CD8-positive, alpha-beta memory T cell (primary cell): ENCODE results near the gene DGLUCY. TPM values are rescaled to one million over a fixed set of nuclear protein-coding genes. Genes with fewer than 3 reads are reported as not detected.
"Not testable (repeated sequence)": the region's sequence is repeated elsewhere in the genome, so short reads cannot be mapped to it uniquely, and the experiment has no call there.

Experiments used
- CTCF ChIA-PET: fragments of 350-600 bp; sonication (Branson Sonifier 250); formaldehyde crosslinking; loops from one replicate; lab custom pipeline; 2021; ENCODE audit warnings: antibody characterized with exemption; lab: Charles Lee
- POLR2A ChIA-PET: fragments of 350-600 bp; sonication (Branson Sonifier 250); formaldehyde crosslinking; loops from one replicate; lab custom pipeline; 2021; ENCODE audit warnings: antibody characterized with exemption; lab: Charles Lee
- DNase-seq, 5 donors: peaks; one replicate each; pipeline versions ENCODE4 v3.0.0 to v3.0.0-alpha.2; 2020 to 2022; ENCODE audit warnings: mixed read lengths in 1 of 5
- H3K27ac ChIP-seq: one replicate; pipeline ENCODE4 v1.7.0; 2013; ENCODE audit warnings: low read depth, mild to moderate bottlenecking, low read length, moderate library complexity
- H3K27me3 ChIP-seq: 2 replicates; pipeline ENCODE4 v1.7.0; 2013; ENCODE audit warnings: low read length, mild to moderate bottlenecking; ENCODE audit not compliant: insufficient read depth, poor library complexity, severe bottlenecking
- H3K36me3 ChIP-seq: 2 replicates; pipeline ENCODE4 v1.7.0; 2013; ENCODE audit warnings: mild to moderate bottlenecking, low read length, moderate library complexity; ENCODE audit not compliant: insufficient read depth
- H3K4me1 ChIP-seq: 2 replicates; pipeline ENCODE4 v1.7.0; 2013; ENCODE audit warnings: mild to moderate bottlenecking, low read length, moderate library complexity; ENCODE audit not compliant: insufficient read depth
- H3K4me3 ChIP-seq: 2 replicates; pipeline ENCODE4 v1.7.0; 2013; ENCODE audit warnings: mild to moderate bottlenecking, low read length
- H3K9me3 ChIP-seq: 2 replicates; pipeline ENCODE4 v1.7.0; 2013; ENCODE audit warnings: mild to moderate bottlenecking, low read length
- H3K27ac Mint-ChIP-seq, 8 donors: one replicate each; pipeline ENCODE4 v1.8.0; 2020 to 2021; ENCODE audit warnings: mixed read lengths in 8 of 8, mild to moderate bottlenecking in 6 of 8, inconsistent platforms in 3 of 8, moderate library complexity in 3 of 8
- H3K27me3 Mint-ChIP-seq, 2 donors: one replicate each; pipeline ENCODE4 v1.8.0; 2020 to 2021; ENCODE audit warnings: mixed read lengths in 2 of 2, mild to moderate bottlenecking in 1 of 2, moderate library complexity in 1 of 2
- H3K36me3 Mint-ChIP-seq, 3 donors: one replicate each; pipeline ENCODE4 v1.8.0; 2020 to 2021; ENCODE audit warnings: mixed read lengths in 3 of 3, inconsistent platforms in 1 of 3, mild to moderate bottlenecking in 1 of 3
- H3K4me1 Mint-ChIP-seq, 3 donors: one replicate each; pipeline ENCODE4 v1.8.0; 2020 to 2021; ENCODE audit warnings: mixed read lengths in 3 of 3, inconsistent platforms in 1 of 3, mild to moderate bottlenecking in 1 of 3
- H3K4me3 Mint-ChIP-seq, 7 donors: one replicate each; pipeline ENCODE4 v1.8.0; 2020 to 2021; ENCODE audit warnings: mixed read lengths in 7 of 7, mild to moderate bottlenecking in 6 of 7, moderate library complexity in 4 of 7, inconsistent platforms in 2 of 7
- H3K9me3 Mint-ChIP-seq, 5 donors: one replicate each; pipeline ENCODE4 v1.8.0; 2020 to 2022; ENCODE audit warnings: mixed read lengths in 5 of 5, mild to moderate bottlenecking in 3 of 5, moderate library complexity in 2 of 5, inconsistent platforms in 1 of 5
- polyA plus RNA-seq: library from polyadenylated mRNA; unstranded; fragments of 300-500 nt; fragmentation: Illumina TruSeq; gene quantifications from one replicate; pipeline ENCODE4 v1.2.3, GENCODE V29; 2021
- total RNA-seq, 2 experiments: library from RNA; stranded (reverse); gene quantifications; one replicate each; pipeline ENCODE4 v1.2.3, GENCODE V29; 2021

Gene DGLUCY
- total and polyA plus RNA-seq, 3 experiments from 2014 or later, result 45.3 to 55.5 (median 48.7) TPM

- Histone ChIP-seq H3K4me3 (no peak overlapping the region), H3K27ac (no peak overlapping the region), H3K27me3 (no peaks in the 10 kb centered on the region), H3K4me1 (peaks cover 56% of the 10 kb centered on the region), H3K36me3 (no peaks in the 10 kb centered on the region), H3K9me3 (no peaks in the 10 kb centered on the region)
- peaks cover 20 to 53% (median 21%) of the 10 kb centered on the region in 3 donors for H3K36me3 Mint-ChIP-seq
- peak overlapping the region; percentile 90 to 99 (median 97) for H3K27ac Mint-ChIP-seq
- H3K4me1 Mint-ChIP-seq, result peaks cover 68 to 90% (median 87%) of the 10 kb centered on the region in 3 donors
- DNase-seq, result no peak
- ChIA-PET POLR2A (no interaction called here), CTCF (interaction anchor here (1.0 kb wide), 3 partner anchors 55 to 215 kb away, joined by 3 to 5 read pairs (median 4); no protein-coding TSS in a partner anchor)
- peak overlapping the region in 5 of 7 donors; percentile 50 to 98 (median 90) for H3K4me3 Mint-ChIP-seq
- no peaks in the 10 kb centered on the region for H3K9me3 Mint-ChIP-seq
- peaks cover 0 to 2% of the 10 kb centered on the region in 2 donors for H3K27me3 Mint-ChIP-seq
These were observed 4.1 kb downstream of the DGLUCY start for GRCh38 chr14:91117960-91118359.

- no peaks in the 10 kb centered on the region for H3K36me3 ChIP-seq
- ChIA-PET POLR2A (no interaction called here), CTCF (interaction anchor here (1.0 to 1.5 kb wide), 2 partner anchors 18 to 55 kb away, joined by 4 to 5 read pairs; no protein-coding TSS in a partner anchor)
- peak overlapping the region; percentile 23 to 75 (median 50) for H3K4me3 Mint-ChIP-seq
- DNase-seq, result no peak
- H3K4me1 ChIP-seq, result peaks cover 50% of the 10 kb centered on the region
- peak overlapping the region; percentile 77 to 99 (median 88) for H3K27ac Mint-ChIP-seq
- peaks cover 21 to 57% (median 22%) of the 10 kb centered on the region in 3 donors for H3K36me3 Mint-ChIP-seq
- no peaks in the 10 kb centered on the region for H3K9me3 Mint-ChIP-seq
- H3K27me3 Mint-ChIP-seq, result peaks cover 0 to 2% of the 10 kb centered on the region in 2 donors
- H3K4me1 Mint-ChIP-seq, result peaks cover 64 to 87% (median 87%) of the 10 kb centered on the region in 3 donors
- no peak overlapping the region for H3K27ac ChIP-seq
- H3K27me3 ChIP-seq, result no peaks in the 10 kb centered on the region
- no peaks in the 10 kb centered on the region for H3K9me3 ChIP-seq
- H3K4me3 ChIP-seq, result no peak overlapping the region
These were observed 4.7 kb downstream of the DGLUCY start for GRCh38 chr14:91118511-91119068.

- H3K9me3 ChIP-seq, result no peaks in the 10 kb centered on the region
- H3K27ac Mint-ChIP-seq, result peak overlapping the region; percentile 67 to 95 (median 88)
- DNase-seq, result no peak
- CTCF ChIA-PET, result interaction anchor here (1.5 kb wide), 1 partner anchor 20 kb away, joined by 4 read pairs; no protein-coding TSS in a partner anchor
- H3K27me3 Mint-ChIP-seq, result peaks cover 0 to 2% of the 10 kb centered on the region in 2 donors
- H3K4me1 ChIP-seq, result peaks cover 54% of the 10 kb centered on the region
- no peaks in the 10 kb centered on the region for H3K36me3 ChIP-seq
- POLR2A ChIA-PET, result interaction anchor here (0.5 kb wide), 1 partner anchor 46 kb away, joined by 3 read pairs; no protein-coding TSS in a partner anchor
- H3K4me3 Mint-ChIP-seq, result peak overlapping the region; percentile 20 to 75 (median 41)
- H3K4me1 Mint-ChIP-seq, result peaks cover 65 to 87% (median 84%) of the 10 kb centered on the region in 3 donors
- H3K9me3 Mint-ChIP-seq, result no peaks in the 10 kb centered on the region
- peaks cover 22 to 58% (median 25%) of the 10 kb centered on the region in 3 donors for H3K36me3 Mint-ChIP-seq
- H3K4me3 ChIP-seq, result no peak overlapping the region
- H3K27ac ChIP-seq, result no peak overlapping the region
- H3K27me3 ChIP-seq, result no peaks in the 10 kb centered on the region
These were observed 5.9 kb downstream of the DGLUCY start for GRCh38 chr14:91119556-91120311.

- Histone ChIP-seq H3K4me1 (peaks cover 26% of the 10 kb centered on the region), H3K36me3 (no peaks in the 10 kb centered on the region), H3K9me3 (no peaks in the 10 kb centered on the region), H3K27me3 (no peaks in the 10 kb centered on the region), H3K4me3 (no peak overlapping the region), H3K27ac (no peak overlapping the region)
- CTCF ChIA-PET, result interaction anchor here (0.9 kb wide), 1 partner anchor 17 kb away, joined by 3 read pairs; no protein-coding TSS in a partner anchor
- Mint-ChIP-seq H3K27ac (peak overlapping the region in 1 of 8 donors; percentile 79), H3K36me3 (peaks cover 28 to 72% (median 33%) of the 10 kb centered on the region in 3 donors), H3K27me3 (peaks cover 0 to 2% of the 10 kb centered on the region in 2 donors), H3K4me1 (peaks cover 53 to 80% (median 73%) of the 10 kb centered on the region in 3 donors), H3K9me3 (no peaks in the 10 kb centered on the region), H3K4me3 (peak overlapping the region in 1 of 7 donors; percentile 48)
- POLR2A ChIA-PET, result no interaction called here
- no peak for DNase-seq
These were observed 9.3 kb downstream of the DGLUCY start for GRCh38 chr14:91123201-91123600.

GRCh38 chr14:91124406-91125270, 10.8 kb downstream of the DGLUCY start:
- H3K9me3 ChIP-seq, H3K27ac ChIP-seq, DNase-seq, H3K36me3 ChIP-seq, POLR2A ChIA-PET, H3K4me3 ChIP-seq, H3K27me3 Mint-ChIP-seq, H3K27me3 ChIP-seq, CTCF ChIA-PET, H3K9me3 Mint-ChIP-seq: not testable (repeated sequence)
- Mint-ChIP-seq H3K4me1 (peaks cover 42 to 76% (median 58%) of the 10 kb centered on the region in 3 donors), H3K4me3 (peak overlapping the region in 1 of 7 donors; percentile 30), H3K27ac (peak overlapping the region; percentile 25 to 83 (median 57)), H3K36me3 (peaks cover 20 to 65% (median 23%) of the 10 kb centered on the region in 3 donors)
- H3K4me1 ChIP-seq, result peaks cover 12% of the 10 kb centered on the region

- Mint-ChIP-seq H3K36me3 (peaks cover 18 to 64% (median 20%) of the 10 kb centered on the region in 3 donors), H3K4me1 (peaks cover 36 to 73% (median 52%) of the 10 kb centered on the region in 3 donors), H3K27me3 (no peaks in the 10 kb centered on the region), H3K4me3 (peak overlapping the region in 1 of 7 donors; percentile 30), H3K27ac (peak overlapping the region in 6 of 8 donors; percentile 26 to 83 (median 61)), H3K9me3 (no peaks in the 10 kb centered on the region)
- ChIA-PET POLR2A (no interaction called here), CTCF (no interaction called here)
- H3K4me3 ChIP-seq, result no peak overlapping the region
- peaks cover 7% of the 10 kb centered on the region for H3K4me1 ChIP-seq
- H3K9me3 ChIP-seq, result no peaks in the 10 kb centered on the region
- no peaks in the 10 kb centered on the region for H3K36me3 ChIP-seq
- H3K27me3 ChIP-seq, result no peaks in the 10 kb centered on the region
- no peak for DNase-seq
- H3K27ac ChIP-seq, result no peak overlapping the region
These were observed 11.4 kb downstream of the DGLUCY start for GRCh38 chr14:91125271-91125660.

GRCh38 chr14:91125801-91126200, 11.9 kb downstream of the DGLUCY start:
- H3K36me3 ChIP-seq, result no peaks in the 10 kb centered on the region
- H3K4me3 Mint-ChIP-seq, result no peak overlapping the region
- no peak overlapping the region for H3K4me3 ChIP-seq
- peaks cover 7% of the 10 kb centered on the region for H3K4me1 ChIP-seq
- H3K9me3 Mint-ChIP-seq, result no peaks in the 10 kb centered on the region
- no peaks in the 10 kb centered on the region for H3K27me3 Mint-ChIP-seq
- peaks cover 34 to 69% (median 47%) of the 10 kb centered on the region in 3 donors for H3K4me1 Mint-ChIP-seq
- POLR2A ChIA-PET, result no interaction called here
- H3K27me3 ChIP-seq, result no peaks in the 10 kb centered on the region
- H3K9me3 ChIP-seq, result no peaks in the 10 kb centered on the region
- CTCF ChIA-PET, result interaction anchor here (1.2 kb wide), 1 partner anchor 14 kb away, joined by 3 read pairs; no protein-coding TSS in a partner anchor
- H3K36me3 Mint-ChIP-seq, result peaks cover 16 to 65% (median 18%) of the 10 kb centered on the region in 3 donors
- peak overlapping the region in 5 of 8 donors; percentile 39 to 83 (median 70) for H3K27ac Mint-ChIP-seq
- no peak for DNase-seq
- H3K27ac ChIP-seq, result no peak overlapping the region
